GM12892 (cell line): ENCODE results near the gene SLC4A3.

Source experiments
- POLR2A ChIP-seq: IDR thresholded peaks from 2 replicates; pipeline ENCODE4 v1.6.1; 2011; ENCODE audit warnings: low read depth, low read length, control low read depth
- TAF1 ChIP-seq: IDR thresholded peaks from 2 replicates; pipeline ENCODE4 v1.6.1; 2011; ENCODE audit warnings: low read depth, mild to moderate bottlenecking, control low read depth, low read length, borderline replicate concordance

- TF ChIP-seq POLR2A (no peak), TAF1 (no peak)
Observed at GRCh38 chr2:219615036-219615435, 12.4 kb upstream of the SLC4A3 start.
